ENCODE measurements around the gene PRORP.
"Not testable (repeated sequence)": the region's sequence is repeated elsewhere in the genome, so short reads cannot be mapped to it uniquely, and the experiment has no call there.

Gene PRORP

GRCh38 chr14:35121887-35122695 lies at the start of gene PRORP, which contains the start of gene PPP2R3C:
PRORP (plus strand) TSS chr14:35122552; CDS start chr14:35123246, 694 bp downstream.
PPP2R3C (minus strand) TSS chr14:35121990; CDS start chr14:35121959, 31 bp downstream.
- DNase-seq: peak; percentile 86 to 96

GRCh38 chr14:35073486-35073885 lies 48.9 kb upstream of the PRORP start:
- no peak for DNase-seq

GRCh38 chr14:35078082-35078481 lies 44.3 kb upstream of the PRORP start:
- no peak for DNase-seq

DNA sequence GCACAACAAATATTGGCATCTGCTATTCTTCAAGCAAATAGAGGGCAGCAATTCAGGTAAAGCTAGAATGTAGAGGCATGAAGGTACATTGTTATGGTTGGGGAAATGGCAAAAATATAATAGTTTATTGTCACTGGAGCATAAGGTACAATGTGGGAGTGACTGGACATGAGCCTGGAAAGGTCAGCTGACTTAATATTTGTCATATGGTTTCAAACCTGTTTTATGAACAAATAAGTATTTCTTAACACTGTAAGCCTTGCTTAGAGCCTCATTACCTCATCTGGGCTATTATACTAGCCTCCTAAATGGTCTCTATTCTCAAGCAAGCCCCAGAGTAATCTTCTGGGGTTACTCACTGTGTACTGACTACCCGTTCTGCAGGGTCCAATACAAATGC lies 42.6 kb upstream of the PRORP start:
- DNase-seq: no peak

DNA sequence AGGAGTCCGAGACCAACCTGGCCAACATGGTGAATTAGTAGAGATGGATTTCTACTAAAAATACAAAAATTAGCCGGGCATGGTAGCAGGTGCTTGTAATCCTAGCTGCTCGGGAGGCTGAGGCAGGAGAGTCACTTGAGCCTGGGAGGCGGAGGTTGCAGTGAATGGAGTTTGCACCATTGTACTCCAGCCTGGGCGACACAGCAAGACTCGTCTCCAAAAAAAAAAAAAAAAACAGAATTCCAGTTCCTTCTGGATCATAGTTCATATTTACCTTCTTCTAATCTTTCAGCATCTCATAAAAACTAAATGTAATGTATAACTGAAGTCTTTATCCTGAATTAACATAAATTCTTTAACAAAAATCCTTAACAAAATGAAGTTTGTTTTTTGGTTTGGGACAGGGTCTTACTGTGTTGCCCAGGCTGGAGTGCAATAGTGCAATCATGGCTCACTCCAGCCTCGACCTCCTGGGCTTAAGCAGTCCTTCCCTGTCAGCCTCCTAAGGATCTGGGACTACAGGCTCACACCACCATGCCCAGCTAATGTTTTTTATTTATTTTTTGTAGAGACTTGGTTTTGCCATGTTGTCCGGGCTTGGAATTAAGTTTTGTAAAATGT lies 38.7 kb upstream of the PRORP start:
- no peak for DNase-seq

DNA sequence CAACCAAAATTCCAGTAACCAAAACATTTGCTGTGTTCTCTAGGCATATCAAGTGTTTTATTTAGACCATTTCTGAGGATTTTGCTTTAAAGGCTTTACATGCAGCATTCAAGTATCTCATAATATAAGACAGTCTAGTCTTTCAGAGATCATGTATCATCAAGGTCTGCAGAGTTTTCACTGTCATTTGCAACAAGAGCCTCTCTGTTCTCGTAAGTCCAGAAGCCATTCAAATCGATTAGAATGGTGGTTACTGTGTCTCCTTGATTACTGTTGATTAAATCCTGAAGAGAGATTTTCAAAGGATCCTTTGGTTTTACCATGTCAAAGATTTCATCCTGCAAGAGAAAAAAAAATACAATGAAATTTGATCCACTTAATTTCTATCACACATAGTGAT lies 36.9 kb upstream of the PRORP start:
- no peak for DNase-seq

GRCh38 chr14:35088514-35088913 lies 33.8 kb upstream of the PRORP start:
- no peak for DNase-seq

GRCh38 chr14:35094645-35095044 lies 27.7 kb upstream of the PRORP start:
- DNase-seq: not testable (repeated sequence)

DNA sequence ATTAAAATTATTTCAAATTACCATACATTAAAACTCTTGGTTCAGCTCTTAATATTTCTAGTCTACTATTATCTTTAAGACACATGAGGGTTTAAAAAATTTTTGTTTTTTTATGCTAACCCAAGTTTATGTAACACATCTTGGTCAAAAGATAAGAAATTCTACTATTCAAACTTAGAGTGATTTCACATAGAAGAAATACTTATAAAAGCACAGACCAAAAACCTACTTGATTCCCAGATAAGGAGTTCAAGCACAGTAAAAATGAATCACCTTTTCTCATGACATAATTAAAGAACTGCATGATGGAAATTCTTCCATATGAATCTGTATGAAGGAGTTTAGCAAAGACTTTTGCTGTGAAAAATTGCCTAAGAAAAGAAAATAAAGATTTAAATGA lies 14.5 kb upstream of the PRORP start:
- no peak for DNase-seq

DNA sequence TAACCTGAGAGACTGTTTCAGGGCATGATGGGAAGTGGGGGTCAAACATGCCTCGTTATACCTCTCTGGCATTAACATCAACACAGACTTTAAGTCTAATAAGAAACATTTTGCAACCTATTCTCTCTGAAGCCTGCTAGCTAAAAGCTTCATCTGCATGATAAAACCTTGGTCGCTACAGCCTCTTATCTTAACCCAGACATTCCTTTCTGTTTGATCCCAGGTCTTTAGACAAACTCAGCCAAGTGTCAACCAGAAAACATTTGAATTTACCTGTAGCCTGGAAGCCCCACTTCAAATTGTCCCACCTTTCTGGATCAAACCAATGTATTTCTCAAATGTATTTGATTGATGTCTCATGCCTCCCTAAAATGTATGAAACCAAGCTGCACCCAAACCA lies 9.7 kb upstream of the PRORP start:
- DNase-seq: no peak

DNA sequence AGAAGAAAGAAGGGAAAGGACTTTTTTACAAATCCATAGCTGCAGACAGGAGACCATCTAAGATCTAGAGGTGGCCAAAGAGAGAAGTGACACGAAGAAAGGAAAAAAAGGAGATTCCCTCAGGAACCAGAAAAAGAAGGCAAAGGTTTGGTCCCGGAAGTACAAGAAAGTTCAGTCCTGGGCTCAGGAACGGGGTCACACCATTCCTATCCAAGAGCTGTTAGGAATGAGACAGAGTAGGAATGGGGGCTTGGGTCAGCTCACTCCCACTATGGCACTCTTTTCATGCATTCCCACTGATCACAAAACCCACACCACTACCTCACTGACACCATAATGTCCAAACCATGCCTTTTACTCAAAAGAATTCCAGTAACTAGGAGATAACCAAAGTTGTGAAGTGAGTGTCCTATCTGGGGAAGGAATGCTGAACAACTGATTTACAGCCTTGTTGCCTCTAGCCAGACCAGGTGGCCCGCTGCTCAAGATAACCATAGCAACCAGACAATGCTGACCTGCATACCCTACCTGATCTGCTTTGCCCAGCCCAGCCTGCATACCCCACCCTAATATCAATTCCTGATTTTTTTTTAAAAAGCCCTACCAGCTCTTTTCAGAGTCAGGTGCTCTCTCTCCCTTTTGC lies 8.9 kb upstream of the PRORP start:
- no peak for DNase-seq

- no peak for DNase-seq
Measured at GRCh38 chr14:35114036-35114435, 8.3 kb upstream of the PRORP start.

DNA sequence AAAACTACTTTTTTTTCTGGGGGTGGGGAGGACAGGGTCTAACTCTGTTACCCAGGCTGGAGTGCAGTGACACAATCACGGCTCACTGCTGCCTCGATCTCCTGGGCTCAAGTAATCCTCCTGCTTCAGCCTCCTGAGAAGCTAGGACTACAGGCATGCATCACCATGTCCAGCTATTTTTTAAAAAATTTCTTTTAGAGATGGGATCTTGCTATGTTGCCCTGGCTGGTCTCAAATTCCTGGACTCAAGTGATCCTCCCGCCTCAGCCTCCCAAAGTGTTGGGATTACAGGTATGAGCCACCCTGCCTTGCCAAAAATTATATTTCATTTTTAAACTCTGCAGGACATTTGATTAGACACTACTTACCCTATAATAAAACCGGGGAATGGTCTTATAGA lies 6.1 kb upstream of the PRORP start:
- DNase-seq: no peak

DNA sequence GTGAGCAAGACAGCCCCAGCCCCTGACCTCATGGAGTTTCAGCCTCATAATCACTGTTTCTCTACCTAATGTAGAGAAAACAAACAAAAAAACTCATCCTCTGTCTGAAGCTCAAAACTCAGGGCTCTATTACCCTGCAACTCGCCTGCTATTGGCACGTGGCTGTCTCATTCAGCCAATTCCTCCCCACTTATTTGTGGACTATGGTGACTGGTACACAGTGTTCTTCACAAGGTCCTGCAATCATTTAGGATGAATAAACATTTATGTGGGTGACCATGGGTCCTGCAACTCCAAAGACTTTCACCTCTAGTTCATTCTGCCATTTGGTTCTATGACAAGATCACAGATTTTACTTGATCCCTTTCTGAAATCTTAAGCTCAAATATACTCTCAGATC lies 5.2 kb upstream of the PRORP start:
- DNase-seq: no peak

DNA sequence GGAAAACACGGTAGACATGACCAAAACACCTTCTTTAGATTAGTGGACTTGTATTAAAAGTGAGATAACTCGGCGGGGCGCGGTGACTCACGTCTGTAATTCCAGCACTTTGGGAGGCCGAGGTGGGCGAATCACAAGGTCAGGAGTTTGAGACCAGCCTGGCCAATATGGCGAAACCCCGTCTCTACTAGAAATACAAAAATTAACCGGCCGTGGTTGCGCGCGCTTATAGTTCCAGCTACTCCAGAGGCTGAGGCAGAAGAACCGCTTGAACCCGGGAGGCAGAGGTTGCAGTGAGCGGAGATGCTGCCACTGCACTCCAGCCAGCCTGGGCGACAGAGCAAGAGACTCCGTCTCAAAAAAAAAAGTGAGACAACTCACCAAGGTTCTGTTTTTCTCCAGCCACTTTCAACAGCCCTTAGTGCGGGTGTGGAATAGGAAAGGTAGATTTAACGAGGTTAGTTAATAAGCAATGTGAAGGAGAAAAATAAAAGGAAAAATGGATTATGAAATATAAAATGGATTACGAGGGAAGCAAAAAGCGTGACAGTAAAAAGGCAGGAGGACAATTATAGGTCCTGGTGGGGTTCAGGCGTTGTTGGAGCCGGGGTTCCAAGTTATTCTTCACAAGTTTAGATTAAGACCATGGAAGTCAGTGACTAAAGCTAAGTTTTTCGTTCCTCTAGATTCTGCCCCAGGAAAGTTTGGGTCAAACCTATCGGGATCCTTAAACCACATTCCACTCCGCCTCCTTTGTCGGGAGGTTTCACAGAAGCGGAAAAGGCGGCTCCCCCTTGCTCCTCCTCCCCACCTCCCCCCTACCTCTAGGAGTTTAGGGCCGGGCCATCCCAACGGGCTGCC lies 1.1 kb upstream of the PRORP start:
- no peak for DNase-seq

GRCh38 chr14:35122696-35123387 lies 490 bp downstream of the PRORP start:
- DNase-seq: no peak

DNA sequence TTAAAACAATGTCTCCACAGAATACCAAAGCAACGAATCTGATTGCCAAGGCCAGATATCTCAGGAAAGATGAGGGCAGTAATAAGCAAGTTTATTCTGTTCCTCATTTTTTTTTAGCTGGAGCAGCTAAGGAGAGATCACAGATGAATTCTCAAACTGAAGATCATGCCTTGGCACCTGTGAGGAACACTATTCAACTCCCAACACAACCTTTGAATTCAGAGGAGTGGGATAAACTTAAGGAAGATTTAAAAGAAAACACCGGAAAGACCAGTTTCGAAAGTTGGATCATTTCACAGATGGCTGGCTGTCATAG lies 994 bp downstream of the PRORP start:
- DNase-seq: no peak

DNA sequence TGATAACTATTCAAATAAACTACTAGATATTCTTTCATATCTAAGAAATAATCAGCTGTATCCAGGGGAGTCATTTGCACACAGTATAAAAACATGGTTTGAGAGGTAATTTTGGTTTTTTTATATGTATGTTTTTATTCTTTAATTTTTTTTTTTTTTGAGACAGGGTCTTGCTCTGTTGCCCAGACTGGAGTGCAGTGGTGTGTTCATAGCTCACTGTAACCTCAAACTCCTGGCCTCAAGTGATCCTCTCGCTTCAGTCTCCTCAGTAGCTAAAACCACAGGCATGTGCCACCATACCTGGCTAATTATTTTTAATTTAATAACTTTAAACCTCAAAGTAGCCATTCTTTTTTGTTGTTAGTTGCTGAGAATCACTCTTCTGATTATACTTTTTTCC lies 1.8 kb downstream of the PRORP start:
- DNase-seq: no peak

- no peak for DNase-seq
Measured at GRCh38 chr14:35133542-35134328, 11.4 kb downstream of the PRORP start.

GRCh38 chr14:35134329-35135123 lies 12.2 kb downstream of the PRORP start:
- DNase-seq: no peak

GRCh38 chr14:35138585-35138984 lies 16.2 kb downstream of the PRORP start:
- no peak for DNase-seq

Measured in hippocampal formation (tissue), 2 donors.